ENCODE measurements around the gene MYRF. TPM values are rescaled to one million over a fixed set of nuclear protein-coding genes. Genes with fewer than 3 reads are reported as not detected.

The MYRF gene
- total and polyA plus RNA-seq, 2 of the 13 experiments (the other 11 are each of a cell fraction or from before 2014, with no cell fraction given) = 10.2 to 25.9 TPM

DNA sequence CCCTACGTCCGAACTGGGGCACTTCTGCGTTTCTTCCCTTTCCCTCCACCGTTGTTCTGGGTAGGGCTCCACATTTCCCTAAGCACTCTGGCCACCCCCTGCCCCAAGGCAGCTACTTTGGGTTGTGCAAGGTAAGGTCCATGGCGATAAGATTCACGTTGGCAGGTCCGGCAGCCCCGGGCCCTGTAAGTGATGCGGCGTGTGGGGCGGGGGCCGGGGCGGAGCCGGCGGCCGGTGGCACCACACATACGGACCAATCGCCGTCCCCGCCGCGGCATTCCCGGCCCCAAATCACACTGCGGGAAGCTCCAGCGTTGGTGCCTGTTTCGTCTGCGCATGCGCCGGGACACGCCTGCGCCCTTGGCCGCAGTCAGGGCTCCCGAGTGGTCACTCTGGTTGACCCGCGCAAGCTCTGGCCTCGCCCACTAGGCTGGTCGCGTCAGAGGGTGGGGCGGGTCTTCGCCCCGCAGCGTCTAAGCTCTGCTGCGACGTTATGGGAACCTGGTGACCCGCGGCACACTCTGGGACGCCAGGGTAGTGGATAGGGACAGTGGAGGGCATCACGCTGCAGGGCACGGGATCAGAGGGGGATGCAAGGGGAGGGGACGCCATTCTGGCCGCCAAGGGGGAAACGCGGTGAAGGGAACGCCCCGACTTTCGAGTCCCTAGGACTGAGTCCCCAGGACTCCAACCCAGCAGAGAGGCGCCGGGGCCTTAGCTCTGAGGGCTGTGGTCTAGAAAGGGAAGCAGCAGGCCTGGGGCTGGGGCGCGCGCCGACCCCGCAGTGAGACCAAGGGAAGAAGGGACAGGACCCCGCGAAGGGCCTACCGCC, 62.7 kb downstream of the MYRF start (continued):
- TF ChIP-seq FOXM1 (CRISPR knock-in tag; IDR thresholded peaks at IDR 0.05) (no peak), ZFX (CRISPR knock-in tag; IDR thresholded peaks at IDR 0.05; ENCODE audit: low read depth) (peak; percentile 71), ZNF512B (CRISPR knock-in tag; IDR thresholded peaks at IDR 0.05; ENCODE audit: borderline replicate concordance) (no peak), DPF2 (CRISPR knock-in tag; IDR thresholded peaks at IDR 0.05; ENCODE audit: borderline replicate concordance, low read depth) (0 out of 2 replicates have a peak, but pooled peaks have one; percentile 33), ZNF75D (CRISPR knock-in tag; IDR thresholded peaks at IDR 0.05; ENCODE audit: borderline replicate concordance) (0 out of 2 replicates have a peak, but pooled peaks have one; percentile 34), ARNT2 (CRISPR knock-in tag; IDR thresholded peaks at IDR 0.05; ENCODE audit: low read depth) (peak; percentile 89), ZNF598 (CRISPR knock-in tag; IDR thresholded peaks at IDR 0.05; ENCODE audit: borderline replicate concordance) (no peak; the same call in 1 of the 2 replicates), ZNF879 (CRISPR knock-in tag; IDR thresholded peaks at IDR 0.05) (no peak), ZNF709 (CRISPR knock-in tag; IDR thresholded peaks at IDR 0.05) (peak; percentile 71; the same call in 1 of the 2 replicates), TCF12 (IDR thresholded peaks at IDR 0.05) (no peak), TCF12 (CRISPR knock-in tag; IDR thresholded peaks at IDR 0.05) (peak; percentile 88), ATAD3A (CRISPR knock-in tag; IDR thresholded peaks at IDR 0.05) (no peak), PHF21A (CRISPR knock-in tag; IDR thresholded peaks at IDR 0.05) (peak; percentile 31; the same call in 1 of the 2 replicates), HIVEP1 (CRISPR knock-in tag; IDR thresholded peaks at IDR 0.05) (no peak), ZNF232 (CRISPR knock-in tag; IDR thresholded peaks at IDR 0.05; ENCODE audit: borderline replicate concordance) (no peak; the same call in 1 of the 2 replicates), RNF2 (conservative IDR thresholded peaks at IDR 0.05; ENCODE audit: low read depth) (no peak), BRCA1 (CRISPR knock-in tag; IDR thresholded peaks at IDR 0.05) (no peak), ZNF580 (CRISPR knock-in tag; IDR thresholded peaks at IDR 0.05; ENCODE audit: borderline replicate concordance, low read depth) (no peak), TBL1XR1 (IDR thresholded peaks at IDR 0.05; ENCODE audit: borderline replicate concordance, low read length, partially characterized antibody) (no peak)
- TF ChIP-seq, protein P1, sequence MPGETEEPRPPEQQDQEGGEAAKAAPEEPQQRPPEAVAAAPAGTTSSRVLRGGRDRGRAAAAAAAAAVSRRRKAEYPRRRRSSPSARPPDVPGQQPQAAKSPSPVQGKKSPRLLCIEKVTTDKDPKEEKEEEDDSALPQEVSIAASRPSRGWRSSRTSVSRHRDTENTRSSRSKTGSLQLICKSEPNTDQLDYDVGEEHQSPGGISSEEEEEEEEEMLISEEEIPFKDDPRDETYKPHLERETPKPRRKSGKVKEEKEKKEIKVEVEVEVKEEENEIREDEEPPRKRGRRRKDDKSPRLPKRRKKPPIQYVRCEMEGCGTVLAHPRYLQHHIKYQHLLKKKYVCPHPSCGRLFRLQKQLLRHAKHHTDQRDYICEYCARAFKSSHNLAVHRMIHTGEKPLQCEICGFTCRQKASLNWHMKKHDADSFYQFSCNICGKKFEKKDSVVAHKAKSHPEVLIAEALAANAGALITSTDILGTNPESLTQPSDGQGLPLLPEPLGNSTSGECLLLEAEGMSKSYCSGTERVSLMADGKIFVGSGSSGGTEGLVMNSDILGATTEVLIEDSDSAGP (CRISPR knock-in tag; IDR thresholded peaks at IDR 0.05; ENCODE audit: borderline replicate concordance) = peak; percentile 85
- TF ChIP-seq, protein P2, sequence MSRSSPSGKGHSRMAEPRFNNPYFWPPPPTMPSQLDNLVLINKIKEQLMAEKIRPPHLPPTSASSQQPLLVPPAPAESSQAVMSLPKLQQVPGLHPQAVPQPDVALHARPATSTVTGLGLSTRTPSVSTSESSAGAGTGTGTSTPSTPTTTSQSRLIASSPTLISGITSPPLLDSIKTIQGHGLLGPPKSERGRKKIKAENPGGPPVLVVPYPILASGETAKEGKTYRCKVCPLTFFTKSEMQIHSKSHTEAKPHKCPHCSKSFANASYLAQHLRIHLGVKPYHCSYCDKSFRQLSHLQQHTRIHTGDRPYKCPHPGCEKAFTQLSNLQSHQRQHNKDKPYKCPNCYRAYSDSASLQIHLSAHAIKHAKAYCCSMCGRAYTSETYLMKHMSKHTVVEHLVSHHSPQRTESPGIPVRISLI (CRISPR knock-in tag; IDR thresholded peaks at IDR 0.05; ENCODE audit: borderline replicate concordance) = no peak

Measured in HepG2 (cell line).